Adrenal gland (tissue), 5 donors: ENCODE measurements around the gene ZNF77.

Experiments
- POLR2A ChIP-seq, 2 donors: fragments of 450-650 bp; IDR thresholded peaks; one replicate each; pipeline ENCODE4 v1.6.1; 2017; ENCODE audit warnings: antibody characterized with exemption in 2 of 2, mild to moderate bottlenecking in 2 of 2, moderate library complexity in 1 of 2
- TF ChIP-seq, protein P1 (sequence below), 6 experiments: fragments of 450-650 bp in 4 of 6; fragments of 200-600 bp in 2 of 6; sonication (generic) in 1 of 6; IDR thresholded peaks; 1 replicate in 5 of 6; 2 replicates in 1 of 6; pipeline versions ENCODE4 v1.5.1 to v1.8.0; 2016 to 2021; ENCODE audit warnings: antibody characterized with exemption in 6 of 6, mild to moderate bottlenecking in 2 of 6, moderate library complexity in 1 of 6
- donor health status: DM: no; HTN: no; CAD: no.

DNA sequence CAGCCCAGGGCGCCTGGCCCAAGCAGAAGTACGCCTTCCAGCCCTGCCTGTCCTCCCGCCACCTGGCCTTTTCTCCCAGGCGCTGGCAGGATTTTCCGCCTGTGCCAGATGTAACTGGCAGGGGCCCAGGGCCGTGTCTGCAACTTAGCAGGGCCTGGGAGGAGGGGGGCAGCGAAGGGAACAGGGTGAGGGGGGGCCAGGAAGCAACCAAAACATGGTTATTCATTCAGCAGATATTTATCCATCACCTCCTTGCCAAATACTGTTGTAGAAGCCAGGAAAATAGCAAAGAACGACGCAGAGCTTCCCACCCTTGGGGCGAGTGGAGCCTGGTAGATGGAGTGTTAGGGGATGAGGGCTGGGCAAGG is 38.2 kb upstream of the ZNF77 start:
- no peak for TF ChIP-seq POLR2A (IDR thresholded peaks at IDR 0.05)
- TF ChIP-seq, protein P1, sequence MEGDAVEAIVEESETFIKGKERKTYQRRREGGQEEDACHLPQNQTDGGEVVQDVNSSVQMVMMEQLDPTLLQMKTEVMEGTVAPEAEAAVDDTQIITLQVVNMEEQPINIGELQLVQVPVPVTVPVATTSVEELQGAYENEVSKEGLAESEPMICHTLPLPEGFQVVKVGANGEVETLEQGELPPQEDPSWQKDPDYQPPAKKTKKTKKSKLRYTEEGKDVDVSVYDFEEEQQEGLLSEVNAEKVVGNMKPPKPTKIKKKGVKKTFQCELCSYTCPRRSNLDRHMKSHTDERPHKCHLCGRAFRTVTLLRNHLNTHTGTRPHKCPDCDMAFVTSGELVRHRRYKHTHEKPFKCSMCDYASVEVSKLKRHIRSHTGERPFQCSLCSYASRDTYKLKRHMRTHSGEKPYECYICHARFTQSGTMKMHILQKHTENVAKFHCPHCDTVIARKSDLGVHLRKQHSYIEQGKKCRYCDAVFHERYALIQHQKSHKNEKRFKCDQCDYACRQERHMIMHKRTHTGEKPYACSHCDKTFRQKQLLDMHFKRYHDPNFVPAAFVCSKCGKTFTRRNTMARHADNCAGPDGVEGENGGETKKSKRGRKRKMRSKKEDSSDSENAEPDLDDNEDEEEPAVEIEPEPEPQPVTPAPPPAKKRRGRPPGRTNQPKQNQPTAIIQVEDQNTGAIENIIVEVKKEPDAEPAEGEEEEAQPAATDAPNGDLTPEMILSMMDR (IDR thresholded peaks at IDR 0.05): no peak
